Transverse colon (tissue), 4 donors: ENCODE data around the gene LMX1A.

Source experiments
- EP300 ChIP-seq: sonication (generic); formaldehyde crosslinking; IDR thresholded peaks from one replicate; pipeline ENCODE4 v1.6.1; 2017; ENCODE audit warnings: antibody characterized with exemption, low read depth
- POLR2AphosphoS5 ChIP-seq, 3 donors: sonication (generic); formaldehyde crosslinking; IDR thresholded peaks; one replicate each; pipeline ENCODE4 v1.6.1; 2016; ENCODE audit warnings: antibody characterized with exemption in 3 of 3
- TF ChIP-seq, protein P1 (sequence below), 5 experiments: fragments of 200-600 bp in 3 of 5; fragments of 450-650 bp in 2 of 5; sonication (generic) in 3 of 5; IDR thresholded peaks; 1 replicate in 2 of 5; 2 replicates in 3 of 5; pipeline ENCODE4 v1.5.1; 2016 to 2017; ENCODE audit warnings: antibody characterized with exemption in 5 of 5, inconsistent platforms in 3 of 5, mild to moderate bottlenecking in 2 of 5, moderate library complexity in 1 of 5

DNA sequence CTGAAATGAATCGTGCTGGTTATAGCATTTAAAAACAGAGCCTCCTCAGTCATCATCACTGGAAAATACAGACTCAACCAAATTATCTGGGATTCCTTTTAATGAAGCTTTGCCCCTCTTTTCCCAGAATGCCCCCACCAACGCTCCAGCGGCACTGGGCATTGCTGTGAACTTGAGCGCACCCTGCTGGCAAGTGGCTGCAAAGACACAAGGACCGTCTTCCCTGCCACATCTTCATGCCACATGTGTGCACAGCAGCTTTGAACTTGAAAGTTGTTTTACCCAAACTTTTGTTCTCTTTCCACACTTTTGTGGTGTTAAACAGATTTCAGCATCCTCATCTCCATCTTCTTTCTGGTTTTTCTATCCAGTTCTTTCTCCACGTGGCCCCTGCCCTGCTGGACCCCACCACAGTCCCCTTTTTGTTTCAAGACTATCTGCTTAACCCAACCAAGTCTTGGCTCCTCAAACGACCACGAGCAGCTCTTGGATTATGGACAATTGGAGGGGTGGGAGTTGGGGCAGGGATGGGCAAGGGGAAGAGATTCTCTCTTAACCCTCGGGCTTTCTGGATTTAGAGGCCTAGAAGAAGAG lies 12.8 kb upstream of the LMX1A start:
- TF ChIP-seq EP300: no peak
- TF ChIP-seq, protein P1, sequence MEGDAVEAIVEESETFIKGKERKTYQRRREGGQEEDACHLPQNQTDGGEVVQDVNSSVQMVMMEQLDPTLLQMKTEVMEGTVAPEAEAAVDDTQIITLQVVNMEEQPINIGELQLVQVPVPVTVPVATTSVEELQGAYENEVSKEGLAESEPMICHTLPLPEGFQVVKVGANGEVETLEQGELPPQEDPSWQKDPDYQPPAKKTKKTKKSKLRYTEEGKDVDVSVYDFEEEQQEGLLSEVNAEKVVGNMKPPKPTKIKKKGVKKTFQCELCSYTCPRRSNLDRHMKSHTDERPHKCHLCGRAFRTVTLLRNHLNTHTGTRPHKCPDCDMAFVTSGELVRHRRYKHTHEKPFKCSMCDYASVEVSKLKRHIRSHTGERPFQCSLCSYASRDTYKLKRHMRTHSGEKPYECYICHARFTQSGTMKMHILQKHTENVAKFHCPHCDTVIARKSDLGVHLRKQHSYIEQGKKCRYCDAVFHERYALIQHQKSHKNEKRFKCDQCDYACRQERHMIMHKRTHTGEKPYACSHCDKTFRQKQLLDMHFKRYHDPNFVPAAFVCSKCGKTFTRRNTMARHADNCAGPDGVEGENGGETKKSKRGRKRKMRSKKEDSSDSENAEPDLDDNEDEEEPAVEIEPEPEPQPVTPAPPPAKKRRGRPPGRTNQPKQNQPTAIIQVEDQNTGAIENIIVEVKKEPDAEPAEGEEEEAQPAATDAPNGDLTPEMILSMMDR (IDR thresholded peaks at IDR 0.05): peak; percentile 72 to 90 (median 84)
- no peak for TF ChIP-seq POLR2AphosphoS5 (IDR thresholded peaks at IDR 0.05)
